Neural progenitor cell (in vitro differentiated cells): ENCODE measurements around the gene SEC63. TPM values are rescaled to one million over a fixed set of nuclear protein-coding genes. Genes with fewer than 3 reads are reported as not detected.

Experiments
- DNase-seq: peaks from one replicate; pipeline ENCODE4 v3.0.0-alpha.2; 2016; ENCODE audit warnings: low spot score
- H2AFZ ChIP-seq: fragments of 200-600 bp; sonication (generic); replicated peaks from 2 replicates; pipeline ENCODE4 v1.6.1; 2016; ENCODE audit warnings: antibody characterized with exemption
- H3F3A ChIP-seq: fragments of 200-600 bp; sonication (generic); 2 replicates; pipeline ENCODE4 v1.6.1; 2016; ENCODE audit warnings: antibody characterized with exemption, low read depth
- H3K27ac ChIP-seq: fragments of 200-600 bp; sonication (generic); 2 replicates; pipeline ENCODE4 v1.5.1; 2016; ENCODE audit warnings: mild to moderate bottlenecking
- H3K27me3 ChIP-seq: fragments of 200-600 bp; sonication (generic); 2 replicates; pipeline ENCODE4 v1.6.1; 2016; ENCODE audit warnings: mild to moderate bottlenecking, moderate library complexity
- H3K36me3 ChIP-seq: fragments of 200-600 bp; sonication (generic); 2 replicates; pipeline ENCODE4 v1.5.1; 2016
- H3K4me1 ChIP-seq: fragments of 200-600 bp; sonication (generic); 2 replicates; pipeline ENCODE4 v1.6.1; 2016; ENCODE audit warnings: mixed run types
- H3K4me2 ChIP-seq: fragments of 200-600 bp; sonication (generic); 2 replicates; pipeline ENCODE4 v1.6.1; 2016
- H3K4me3 ChIP-seq: fragments of 200-600 bp; sonication (generic); 2 replicates; pipeline ENCODE4 v1.5.1; 2016
- H3K79me2 ChIP-seq: fragments of 200-600 bp; sonication (generic); 2 replicates; pipeline ENCODE4 v1.6.1; 2016; ENCODE audit warnings: low read depth
- H3K9ac ChIP-seq: fragments of 200-600 bp; sonication (generic); 2 replicates; pipeline ENCODE4 v1.6.1; 2016
- H3K9me3 ChIP-seq: fragments of 200-600 bp; sonication (generic); 2 replicates; pipeline ENCODE4 v1.5.1; 2016; ENCODE audit warnings: low read depth
- H4K20me1 ChIP-seq: fragments of 200-600 bp; sonication (generic); 2 replicates; pipeline ENCODE4 v1.6.1; 2016; ENCODE audit warnings: low read depth
- H3K27ac Mint-ChIP-seq: 3 replicates; pipeline ENCODE4 v1.8.0; 2021; ENCODE audit warnings: mixed read lengths
- H3K27me3 Mint-ChIP-seq: 2 replicates; pipeline ENCODE4 v1.8.0; 2022; ENCODE audit warnings: low read depth, mild to moderate bottlenecking, inconsistent platforms, moderate library complexity, mixed read lengths; ENCODE audit not compliant: insufficient read depth
- H3K36me3 Mint-ChIP-seq: 3 replicates; pipeline ENCODE4 v1.8.0; 2021; ENCODE audit warnings: mixed read lengths
- H3K4me1 Mint-ChIP-seq: 3 replicates; pipeline ENCODE4 v1.8.0; 2021; ENCODE audit warnings: mixed read lengths
- H3K4me3 Mint-ChIP-seq: 3 replicates; pipeline ENCODE4 v1.8.0; 2021; ENCODE audit warnings: mild to moderate bottlenecking, moderate library complexity, mixed read lengths
- H3K9me3 Mint-ChIP-seq: 3 replicates; pipeline ENCODE4 v1.8.0; 2020; ENCODE audit warnings: mixed read lengths
- CTCF ChIP-seq: fragments of 200-600 bp; sonication (generic); IDR thresholded peaks from 2 replicates; pipeline ENCODE4 v1.5.1; 2017; ENCODE audit warnings: antibody characterized with exemption, mild to moderate bottlenecking
- EZH2 ChIP-seq: fragments of 200-600 bp; sonication (generic); IDR thresholded peaks from 2 replicates; pipeline ENCODE4 v1.6.1; 2017; ENCODE audit warnings: antibody characterized with exemption, mild to moderate bottlenecking, moderate library complexity
- EZH2phosphoT487 ChIP-seq: fragments of 200-600 bp; sonication (generic); IDR thresholded peaks from 2 replicates; pipeline ENCODE4 v1.6.1; 2017; ENCODE audit warnings: antibody characterized with exemption
- total RNA-seq: library from RNA; depleted of rRNA; stranded (reverse); fragments of >200 nt; gene quantifications from 2 replicates; pipeline ENCODE4 v1.2.3, GENCODE V29; 2015; ENCODE audit warnings: low replicate concordance

SEC63 gene
- total RNA-seq, 1 donor from 2014 or later, result 20.7 TPM

- Histone ChIP-seq H3K4me3 (no peak overlapping the region), H2AFZ (no peak overlapping the region), H3K27ac (no peak overlapping the region), H3K9me3 (no peaks in the 10 kb centered on the region), H3K9ac (no peak overlapping the region), H3F3A (no peaks in the 10 kb centered on the region), H4K20me1 (no peaks in the 10 kb centered on the region), H3K4me2 (no peak overlapping the region), H3K27me3 (no peaks in the 10 kb centered on the region), H3K79me2 (no peaks in the 10 kb centered on the region), H3K36me3 (no peaks in the 10 kb centered on the region), H3K4me1 (peaks cover 8% of the 10 kb centered on the region)
- Mint-ChIP-seq H3K4me3 (no peak overlapping the region), H3K27ac (no peak overlapping the region), H3K27me3 (no peaks in the 10 kb centered on the region), H3K36me3 (no peaks in the 10 kb centered on the region), H3K9me3 (no peaks in the 10 kb centered on the region), H3K4me1 (peaks cover 14% of the 10 kb centered on the region)
- TF ChIP-seq EZH2 (no peak), EZH2phosphoT487 (no peak), CTCF (no peak)
- no peak for DNase-seq
Observed at GRCh38 chr6:107983811-107984210, 25.8 kb upstream of the SEC63 start.

- no peak overlapping the region for H3K9ac ChIP-seq
- Mint-ChIP-seq H3K4me3 (no peak overlapping the region), H3K4me1 (peaks cover 14% of the 10 kb centered on the region), H3K36me3 (no peaks in the 10 kb centered on the region), H3K9me3 (no peaks in the 10 kb centered on the region), H3K27me3 (no peaks in the 10 kb centered on the region), H3K27ac (peak overlapping the region; percentile 0)
- H3K27ac ChIP-seq, result no peak overlapping the region
- no peak for DNase-seq
- no peaks in the 10 kb centered on the region for H3K79me2 ChIP-seq
- no peaks in the 10 kb centered on the region for H3K36me3 ChIP-seq
- H3K9me3 ChIP-seq, result no peaks in the 10 kb centered on the region
- no peaks in the 10 kb centered on the region for H3F3A ChIP-seq
- peak overlapping the region; percentile 79 for H2AFZ ChIP-seq
- TF ChIP-seq CTCF, result no peak
- TF ChIP-seq EZH2, result no peak
- no peak for TF ChIP-seq EZH2phosphoT487
- H3K4me2 ChIP-seq, result no peak overlapping the region
- no peak overlapping the region for H3K4me3 ChIP-seq
- no peaks in the 10 kb centered on the region for H4K20me1 ChIP-seq
- no peaks in the 10 kb centered on the region for H3K27me3 ChIP-seq
- peaks cover 8% of the 10 kb centered on the region for H3K4me1 ChIP-seq
Observed at GRCh38 chr6:107982486-107982885, 24.5 kb upstream of the SEC63 start.

GRCh38 chr6:107981695-107982094 lies 23.7 kb upstream of the SEC63 start:
- no peak overlapping the region for H3K27ac Mint-ChIP-seq
- no peaks in the 10 kb centered on the region for H3K36me3 Mint-ChIP-seq
- peaks cover 14% of the 10 kb centered on the region for H3K4me1 Mint-ChIP-seq
- Histone ChIP-seq H2AFZ (peak overlapping the region; percentile 79), H3K36me3 (no peaks in the 10 kb centered on the region), H3K4me1 (peaks cover 8% of the 10 kb centered on the region), H3K27ac (no peak overlapping the region), H3K9ac (no peak overlapping the region), H3F3A (no peaks in the 10 kb centered on the region), H3K4me3 (no peak overlapping the region), H4K20me1 (no peaks in the 10 kb centered on the region), H3K79me2 (no peaks in the 10 kb centered on the region), H3K4me2 (no peak overlapping the region), H3K9me3 (no peaks in the 10 kb centered on the region), H3K27me3 (no peaks in the 10 kb centered on the region)
- no peaks in the 10 kb centered on the region for H3K27me3 Mint-ChIP-seq
- TF ChIP-seq EZH2 (no peak), EZH2phosphoT487 (no peak), CTCF (no peak)
- H3K9me3 Mint-ChIP-seq, result no peaks in the 10 kb centered on the region
- no peak overlapping the region for H3K4me3 Mint-ChIP-seq
- no peak for DNase-seq
